GM18507 (cell line): ENCODE data around the gene FOXO1.

Experiments
- DNase-seq: peaks from one replicate; pipeline ENCODE4 v3.0.0; 2011; ENCODE audit warnings: low read depth; ENCODE audit not compliant: insufficient read length; ENCODE audit errors: extremely low spot score
- FAIRE-seq: peaks from 2 replicates; lab custom pipeline; 2011; peaks lifted over from hg19 to GRCh38; lab: Jason Lieb, UNC

FOXO1 gene

GRCh38 chr13:40533072-40533471 lies 133.4 kb downstream of the FOXO1 start:
- FAIRE-seq (no peak), DNase-seq (no peak)

- FAIRE-seq, result peak; percentile 79
- DNase-seq, result no peak
Measured at GRCh38 chr13:40530961-40531360, 135.5 kb downstream of the FOXO1 start.

- DNase-seq (no peak), FAIRE-seq (no peak)
Measured at GRCh38 chr13:40528881-40529280, 137.6 kb downstream of the FOXO1 start.

- no peak for FAIRE-seq
- no peak for DNase-seq
Measured at GRCh38 chr13:40527914-40528313, 138.5 kb downstream of the FOXO1 start.

GRCh38 chr13:40522282-40522681 lies 144.2 kb downstream of the FOXO1 start:
- no peak for FAIRE-seq
- DNase-seq, result no peak

- DNase-seq (no peak), FAIRE-seq (no peak)
Measured at GRCh38 chr13:40520916-40521315, 145.5 kb downstream of the FOXO1 start.

- FAIRE-seq, result no peak
- DNase-seq, result no peak
Measured at GRCh38 chr13:40519637-40520036, 146.8 kb downstream of the FOXO1 start.

GRCh38 chr13:40518481-40518882 lies 148.0 kb downstream of the FOXO1 start:
- FAIRE-seq, result no peak

GRCh38 chr13:40517486-40518480 lies 148.7 kb downstream of the FOXO1 start:
- FAIRE-seq, result peak; percentile 96

More at GRCh38 chr13:40518481-40518882, 148.0 kb downstream of the FOXO1 start:
- peak; percentile 28 for DNase-seq

GRCh38 chr13:40515702-40516101 lies 150.7 kb downstream of the FOXO1 start:
- no peak for FAIRE-seq
- no peak for DNase-seq

More at GRCh38 chr13:40517486-40518480, 148.7 kb downstream of the FOXO1 start:
- no peak for DNase-seq

- FAIRE-seq, result no peak
- DNase-seq, result no peak
Measured at GRCh38 chr13:40514802-40515201, 151.6 kb downstream of the FOXO1 start.

GRCh38 chr13:40509876-40510275 lies 156.6 kb downstream of the FOXO1 start:
- no peak for FAIRE-seq
- no peak for DNase-seq

GRCh38 chr13:40508767-40509342 lies 157.6 kb downstream of the FOXO1 start:
- FAIRE-seq (no peak), DNase-seq (no peak)

- FAIRE-seq (no peak), DNase-seq (no peak)
Measured at GRCh38 chr13:40508127-40508526, 158.3 kb downstream of the FOXO1 start.

- no peak for FAIRE-seq
- DNase-seq, result no peak
Measured at GRCh38 chr13:40506592-40507446, 159.6 kb downstream of the FOXO1 start.
